H1 (cell line): Measurements from ENCODE around the gene AOPEP. TPM values are rescaled to one million over a fixed set of nuclear protein-coding genes. Genes with fewer than 3 reads are reported as not detected.

Experiments
- GTF2F1 ChIP-seq: IDR thresholded peaks from 2 replicates; pipeline ENCODE4 v1.6.1; 2012; ENCODE audit warnings: low read depth, low read length, improper control_type of control experiment, borderline replicate concordance
- JUN ChIP-seq: IDR thresholded peaks from 2 replicates; pipeline ENCODE4 v1.6.1; 2011; ENCODE audit warnings: low read depth, mild to moderate bottlenecking, improper control_type of control experiment, low read length
- NRF1 ChIP-seq: IDR thresholded peaks from 2 replicates; pipeline ENCODE4 v1.6.1; 2011; ENCODE audit warnings: mild to moderate bottlenecking, low read depth, low read length, improper control_type of control experiment
- TAF7 ChIP-seq: optimal IDR thresholded peaks from 2 replicates; pipeline ENCODE3; 2011; ENCODE audit warnings: low read depth, mild to moderate bottlenecking, inconsistent platforms, low read length, moderate library complexity, borderline replicate concordance
- polyA plus RNA-seq, 7 experiments: library from polyadenylated mRNA; depleted of rRNA in 3 of 7; stranded (reverse) in 5 of 7; unstranded in 2 of 7; fragments of >200 nt in 5 of 7; fragments of 200-250 nt in 2 of 7; gene quantifications; 1 replicate in 5 of 7; 2 replicates in 1 of 7; 4 replicates in 1 of 7; pipeline versions ENCODE4 v1.2.1 to v1.2.3, GENCODE V29; 2011 to 2013; ENCODE audit warnings: missing spikeins in 2 of 7, mixed read lengths in 2 of 7
- total RNA-seq: library from RNA; stranded (reverse); fragmentation: NEBNext Ultra II Directional; extraction: Animal tissue kit (Norgen Biotek cat#: 25700); gene quantifications from 2 replicates; pipeline ENCODE4 v1.2.1, GENCODE V29; 2021

The AOPEP gene
- total and polyA plus RNA-seq, 2 of the 8 experiments (the other 6 are each of a cell fraction or from before 2014, with no cell fraction given) = 6.1 to 14.3 TPM

- TF ChIP-seq GTF2F1 (no peak), JUN (no peak), NRF1 (no peak), TAF7 (no peak)
Observed at GRCh38 chr9:94819161-94819687, 92.7 kb downstream of the AOPEP start (continued).
